ENCODE data around the gene WFS1.

Gene WFS1

DNA sequence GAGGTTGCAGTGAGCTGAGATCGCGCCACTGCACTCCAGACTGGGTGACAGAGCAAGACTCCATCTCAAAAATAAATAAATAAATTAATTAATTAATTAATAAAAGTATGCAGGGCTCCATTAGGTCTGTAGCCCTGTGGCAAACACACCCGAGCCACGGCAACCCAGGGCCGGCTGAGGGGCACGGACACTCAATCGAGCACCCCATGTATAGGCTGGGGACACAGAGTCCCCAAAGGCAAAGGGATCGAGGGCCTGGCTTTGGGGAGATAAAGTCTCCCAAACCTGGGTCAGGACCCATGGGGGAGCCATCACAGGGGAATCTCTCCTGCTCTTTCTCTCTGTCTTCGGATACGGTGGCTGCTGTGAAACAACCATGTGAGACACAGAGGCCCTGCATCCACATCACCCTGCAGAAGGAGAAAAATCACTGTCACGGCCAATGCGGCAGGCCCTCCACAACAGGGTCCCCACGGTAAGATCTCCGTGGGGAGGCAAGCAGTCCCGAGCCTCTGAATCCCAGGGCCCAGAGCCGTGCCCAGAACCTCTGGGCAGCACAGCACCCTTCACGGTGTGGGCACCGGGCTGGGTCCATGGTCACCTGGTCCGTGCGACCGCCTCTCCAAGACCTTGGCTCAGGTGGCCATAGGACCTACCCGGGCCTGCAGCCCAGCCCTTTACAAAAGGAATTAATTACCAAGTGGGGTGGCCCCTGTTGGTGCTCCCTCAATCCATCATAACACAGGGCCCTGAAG lies 81.8 kb downstream of the WFS1 start:
- no peak for DNase-seq
- no peaks in the 10 kb centered on the region for H3K27me3 ChIP-seq
- no peaks in the 10 kb centered on the region for H3K4me1 ChIP-seq
- no peak overlapping the region for H3K4me3 ChIP-seq (ENCODE audit: low read depth, low read length)
- no peaks in the 10 kb centered on the region for H3K36me3 ChIP-seq
- no peaks in the 10 kb centered on the region for H3K9me3 ChIP-seq
- TF ChIP-seq, protein P1, sequence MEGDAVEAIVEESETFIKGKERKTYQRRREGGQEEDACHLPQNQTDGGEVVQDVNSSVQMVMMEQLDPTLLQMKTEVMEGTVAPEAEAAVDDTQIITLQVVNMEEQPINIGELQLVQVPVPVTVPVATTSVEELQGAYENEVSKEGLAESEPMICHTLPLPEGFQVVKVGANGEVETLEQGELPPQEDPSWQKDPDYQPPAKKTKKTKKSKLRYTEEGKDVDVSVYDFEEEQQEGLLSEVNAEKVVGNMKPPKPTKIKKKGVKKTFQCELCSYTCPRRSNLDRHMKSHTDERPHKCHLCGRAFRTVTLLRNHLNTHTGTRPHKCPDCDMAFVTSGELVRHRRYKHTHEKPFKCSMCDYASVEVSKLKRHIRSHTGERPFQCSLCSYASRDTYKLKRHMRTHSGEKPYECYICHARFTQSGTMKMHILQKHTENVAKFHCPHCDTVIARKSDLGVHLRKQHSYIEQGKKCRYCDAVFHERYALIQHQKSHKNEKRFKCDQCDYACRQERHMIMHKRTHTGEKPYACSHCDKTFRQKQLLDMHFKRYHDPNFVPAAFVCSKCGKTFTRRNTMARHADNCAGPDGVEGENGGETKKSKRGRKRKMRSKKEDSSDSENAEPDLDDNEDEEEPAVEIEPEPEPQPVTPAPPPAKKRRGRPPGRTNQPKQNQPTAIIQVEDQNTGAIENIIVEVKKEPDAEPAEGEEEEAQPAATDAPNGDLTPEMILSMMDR (IDR thresholded peaks at IDR 0.05; ENCODE audit: low read depth, low read length), result no peak

DNA sequence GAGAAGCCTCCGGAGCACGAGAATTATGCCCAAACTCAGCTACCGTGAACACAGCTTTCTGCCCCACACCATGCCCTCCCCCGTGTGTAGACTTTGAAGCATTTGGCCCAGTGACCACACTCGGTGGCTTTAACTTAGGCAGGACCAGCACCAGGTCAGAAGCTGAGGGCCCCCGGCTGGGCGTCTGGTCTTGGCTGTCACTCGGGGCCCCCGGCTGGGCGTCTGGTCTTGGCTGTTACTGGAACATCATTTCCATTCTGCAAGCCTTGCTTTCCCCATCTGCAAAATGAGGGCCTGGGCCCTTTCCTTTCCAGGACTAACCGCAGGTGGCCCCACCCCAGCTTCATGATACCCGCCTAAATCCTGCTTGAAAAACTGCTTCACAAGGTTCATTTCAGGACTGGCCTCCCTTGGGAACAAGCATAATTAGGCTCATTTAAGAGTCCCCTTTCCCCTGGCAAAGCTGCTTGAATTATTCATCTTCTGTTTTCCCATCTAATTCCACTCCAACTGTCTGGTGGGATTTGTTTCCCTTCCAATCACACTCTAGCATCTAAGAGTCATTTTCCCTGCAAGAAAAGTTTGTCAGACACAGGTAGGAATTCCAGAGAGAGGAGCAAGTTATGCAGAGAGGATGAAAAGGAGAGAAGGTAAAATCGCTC lies 82.5 kb downstream of the WFS1 start:
- no peaks in the 10 kb centered on the region for H3K9me3 ChIP-seq
- DNase-seq, result no peak
- H3K4me3 ChIP-seq (ENCODE audit: low read depth, low read length), result no peak overlapping the region
- H3K4me1 ChIP-seq, result no peaks in the 10 kb centered on the region
- TF ChIP-seq, protein P1 (IDR thresholded peaks at IDR 0.05; ENCODE audit: low read depth, low read length), result no peak
- H3K36me3 ChIP-seq, result no peaks in the 10 kb centered on the region
- no peaks in the 10 kb centered on the region for H3K27me3 ChIP-seq

All from BE2C (cell line).